CD4-positive, alpha-beta T cell (primary cell): ENCODE measurements around the gene PTH1R. TPM values are rescaled to one million over a fixed set of nuclear protein-coding genes. Genes with fewer than 3 reads are reported as not detected.

ENCODE experiments used
- ATAC-seq: fragments of 200-7000 bp; cut with Tn5 transposase; one replicate; pipeline ENCODE4 v1.10.0; 2022; ENCODE audit warnings: mild to moderate bottlenecking; ENCODE audit not compliant: poor library complexity
- CTCF ChIA-PET: fragments of 350-600 bp; sonication (Branson Sonifier 250); formaldehyde crosslinking; loops from one replicate; lab custom pipeline; 2021; ENCODE audit warnings: antibody characterized with exemption, inconsistent platforms; lab: Charles Lee
- POLR2A ChIA-PET: fragments of 350-600 bp; sonication (Branson Sonifier 250); formaldehyde crosslinking; loops from one replicate; lab custom pipeline; 2021; ENCODE audit warnings: antibody characterized with exemption, inconsistent platforms; lab: Charles Lee
- DNase-seq, 14 experiments: peaks; one replicate each; pipeline ENCODE4 v3.0.0-alpha.2; 2013 to 2020; ENCODE audit warnings: mixed read lengths in 2 of 14
- H3K27ac ChIP-seq, 2 donors: one replicate each; pipeline versions ENCODE4 v1.5.1 to v1.7.0; 2013; ENCODE audit warnings: low read length in 2 of 2, low read depth in 1 of 2, mild to moderate bottlenecking in 1 of 2
- H3K27me3 ChIP-seq, 2 experiments: 1 replicate in 1 of 2; 2 replicates in 1 of 2; pipeline versions ENCODE4 v1.6.1 to v1.7.0; 2013; ENCODE audit warnings: low read length in 2 of 2, control low read depth in 1 of 2, mild to moderate bottlenecking in 1 of 2, moderate library complexity in 1 of 2; ENCODE audit not compliant: insufficient read depth in 2 of 2, control insufficient read depth in 1 of 2
- H3K36me3 ChIP-seq: one replicate; pipeline ENCODE4 v1.6.1; 2013; ENCODE audit warnings: low read length, control low read depth; ENCODE audit not compliant: insufficient read depth
- H3K4me1 ChIP-seq: one replicate; pipeline ENCODE4 v1.6.1; 2013; ENCODE audit warnings: low read length, control low read depth; ENCODE audit not compliant: insufficient read depth
- H3K4me3 ChIP-seq: one replicate; pipeline ENCODE4 v1.5.1; 2013; ENCODE audit warnings: mild to moderate bottlenecking, low read length, moderate library complexity
- H3K9me3 ChIP-seq, 2 experiments: 1 replicate in 1 of 2; 2 replicates in 1 of 2; pipeline versions ENCODE4 v1.6.1 to v1.7.0; 2013; ENCODE audit warnings: low read length in 2 of 2, mild to moderate bottlenecking in 2 of 2, control low read depth in 1 of 2, moderate library complexity in 1 of 2; ENCODE audit not compliant: control insufficient read depth in 1 of 2, insufficient read depth in 1 of 2
- H3K27ac Mint-ChIP-seq: one replicate; pipeline ENCODE4 v1.8.0; 2020; ENCODE audit warnings: mixed read lengths
- H3K27me3 Mint-ChIP-seq: one replicate; pipeline ENCODE4 v1.8.0; 2021; ENCODE audit warnings: mixed read lengths
- H3K36me3 Mint-ChIP-seq: one replicate; pipeline ENCODE4 v1.8.0; 2021; ENCODE audit warnings: low read depth, mixed read lengths
- H3K4me1 Mint-ChIP-seq: one replicate; pipeline ENCODE4 v1.8.0; 2021; ENCODE audit warnings: low read depth, mixed read lengths
- H3K4me3 Mint-ChIP-seq: one replicate; pipeline ENCODE4 v1.8.0; 2020; ENCODE audit warnings: mild to moderate bottlenecking, mixed read lengths
- H3K9me3 Mint-ChIP-seq: one replicate; pipeline ENCODE4 v1.8.0; 2020; ENCODE audit warnings: mixed read lengths
- CTCF ChIP-seq: fragments of 200-600 bp; IDR thresholded peaks from one replicate; pipeline ENCODE4 v1.8.0; 2022; ENCODE audit warnings: antibody characterized with exemption, mild to moderate bottlenecking
- intact Hi-C, 2 experiments: fragments of 100-400 bp; cut with DNase I in 1 of 2; cut with micrococcal nuclease in 1 of 2; formaldehyde crosslinking; loops; one replicate each; pipeline versions ENCODE4 v1.15.1 to v1.9.0; 2023 to 2025; cut with DNase I, micrococcal nuclease
- total RNA-seq, 174 experiments: library from RNA in 2 of 174; stranded (reverse) in 2 of 174; gene quantifications; one replicate each; pipeline ENCODE4 v1.2.3 and lab custom pipeline; 2021 to 2026

Gene PTH1R
- total RNA-seq, 2 experiments from 2014 or later: not detected

GRCh38 chr3:46908294-46908985 lies 30.9 kb downstream of the PTH1R start:
- DNase-seq (no peak), ATAC-seq (no peak)
- Mint-ChIP-seq H3K4me1 (peaks cover 9% of the 10 kb centered on the region), H3K27ac (no peak overlapping the region), H3K36me3 (no peaks in the 10 kb centered on the region), H3K4me3 (no peak overlapping the region), H3K9me3 (no peaks in the 10 kb centered on the region), H3K27me3 (no peaks in the 10 kb centered on the region)
- no peaks in the 10 kb centered on the region for H3K36me3 ChIP-seq
- no peak for TF ChIP-seq CTCF
- H3K4me3 ChIP-seq: no peak overlapping the region
- no peaks in the 10 kb centered on the region for H3K9me3 ChIP-seq
- ChIA-PET POLR2A (no interaction called here), CTCF (interaction anchor here (0.9 to 1.9 kb wide), 4 partner anchors 21 to 205 kb away, joined by 3 to 6 read pairs (median 4); no protein-coding TSS in a partner anchor)
- no peak overlapping the region for H3K27ac ChIP-seq
- no peaks in the 10 kb centered on the region for H3K27me3 ChIP-seq
- H3K4me1 ChIP-seq: peaks cover 21% of the 10 kb centered on the region
- intact Hi-C loops: no loop called here

- no peak for TF ChIP-seq CTCF
- H3K36me3 ChIP-seq: no peaks in the 10 kb centered on the region
- CTCF ChIA-PET: interaction anchor here (0.7 to 1.9 kb wide), 16 partner anchors 10 to 420 kb away, joined by 3 to 8 read pairs (median 4); partner anchors contain the start of gene ALS2CL
- intact Hi-C loops: loop anchor here in 1 of 2 experiments (1.0 kb wide), 1 partner anchor 204 kb away; no protein-coding TSS in a partner anchor
- no peak overlapping the region for H3K4me3 ChIP-seq
- Mint-ChIP-seq H3K27ac (no peak overlapping the region), H3K9me3 (no peaks in the 10 kb centered on the region), H3K27me3 (no peaks in the 10 kb centered on the region), H3K4me3 (no peak overlapping the region), H3K4me1 (peaks cover 16% of the 10 kb centered on the region), H3K36me3 (no peaks in the 10 kb centered on the region)
- H3K4me1 ChIP-seq: peaks cover 21% of the 10 kb centered on the region
- POLR2A ChIA-PET: no interaction called here
- DNase-seq (no peak), ATAC-seq (no peak)
- H3K27ac ChIP-seq: no peak overlapping the region
- no peaks in the 10 kb centered on the region for H3K27me3 ChIP-seq
- H3K9me3 ChIP-seq: no peaks in the 10 kb centered on the region
Observed at GRCh38 chr3:46908986-46909534, 31.5 kb downstream of the PTH1R start.

GRCh38 chr3:46909535-46910161 lies 32.1 kb downstream of the PTH1R start:
- Mint-ChIP-seq H3K36me3 (no peaks in the 10 kb centered on the region), H3K27ac (no peak overlapping the region), H3K9me3 (no peaks in the 10 kb centered on the region), H3K4me1 (peaks cover 18% of the 10 kb centered on the region), H3K4me3 (no peak overlapping the region), H3K27me3 (no peaks in the 10 kb centered on the region)
- peak; percentile 89 for ATAC-seq
- Histone ChIP-seq H3K4me3 (no peak overlapping the region), H3K27ac (no peak overlapping the region), H3K4me1 (peaks cover 21% of the 10 kb centered on the region), H3K9me3 (no peaks in the 10 kb centered on the region), H3K27me3 (no peaks in the 10 kb centered on the region), H3K36me3 (no peaks in the 10 kb centered on the region)
- intact Hi-C loops: loop anchor here in 1 of 2 experiments (1.0 kb wide), 1 partner anchor 204 kb away; no protein-coding TSS in a partner anchor
- peak; percentile 76 for TF ChIP-seq CTCF
- ChIA-PET CTCF (interaction anchor here (0.6 to 1.9 kb wide), 19 partner anchors 9 to 421 kb away, joined by 3 to 8 read pairs (median 4); partner anchors contain the start of gene ALS2CL), POLR2A (no interaction called here)
- peak; percentile 61 to 86 (median 71) for DNase-seq
